B cell (primary cell): ENCODE measurements around the gene ANLN. TPM values are rescaled to one million over a fixed set of nuclear protein-coding genes. Genes with fewer than 3 reads are reported as not detected.

Experiments used
- ATAC-seq: fragments of 200-7000 bp; cut with Tn5 transposase; one replicate; pipeline ENCODE4 v1.10.0; 2021; ENCODE audit warnings: low read depth, mild to moderate bottlenecking, moderate number of reproducible peaks, moderate library complexity
- CTCF ChIA-PET: fragments of 350-600 bp; sonication (Branson Sonifier 250); formaldehyde crosslinking; loops from one replicate; lab custom pipeline; 2021; ENCODE audit warnings: antibody characterized with exemption, inconsistent platforms; lab: Charles Lee
- POLR2A ChIA-PET: fragments of 350-600 bp; sonication (Branson Sonifier 250); formaldehyde crosslinking; loops from one replicate; lab custom pipeline; 2021; ENCODE audit warnings: antibody characterized with exemption; lab: Charles Lee
- DNase-seq: peaks from one replicate; pipeline ENCODE4 v3.0.0; 2013
- H2AFZ ChIP-seq: 2 replicates; pipeline ENCODE4 v1.6.1; 2012; ENCODE audit warnings: mild to moderate bottlenecking, low read depth, low read length; ENCODE audit not compliant: insufficient read depth, poor library complexity, severe bottlenecking
- H3K27ac ChIP-seq, 2 donors: 1 replicate in 1 of 2; 2 replicates in 1 of 2; pipeline ENCODE4 v1.5.1; 2012 to 2013; ENCODE audit warnings: low read length in 2 of 2, mild to moderate bottlenecking in 2 of 2, moderate library complexity in 1 of 2
- H3K27me3 ChIP-seq, 4 experiments: fragments of 200-600 bp in 1 of 4; sonication (generic) in 1 of 4; replicated peaks in 1 of 4; 1 replicate in 2 of 4; 2 replicates in 2 of 4; pipeline versions ENCODE4 v1.6.1 to v1.7.0; 2013 to 2016; ENCODE audit warnings: low read length in 3 of 4, mild to moderate bottlenecking in 2 of 4, mixed read lengths in 1 of 4, moderate library complexity in 1 of 4; ENCODE audit not compliant: insufficient read depth in 4 of 4, control insufficient read depth in 3 of 4; ENCODE audit errors: control extremely low read depth in 1 of 4
- H3K36me3 ChIP-seq, 2 experiments: replicated peaks in 1 of 2; 1 replicate in 1 of 2; 2 replicates in 1 of 2; pipeline versions ENCODE4 v1.6.1 to v1.7.1; 2013; ENCODE audit warnings: low read length in 1 of 2; ENCODE audit not compliant: insufficient read depth in 2 of 2, control insufficient read depth in 1 of 2; ENCODE audit errors: control extremely low read depth in 1 of 2, extremely low read depth in 1 of 2
- H3K4me1 ChIP-seq, 2 donors: fragments of 200-600 bp in 1 of 2; sonication (generic) in 1 of 2; 1 replicate in 1 of 2; 2 replicates in 1 of 2; pipeline versions ENCODE4 v1.5.1 to v1.6.1; 2013 to 2017; ENCODE audit warnings: low read length in 2 of 2; ENCODE audit not compliant: control insufficient read depth in 2 of 2, insufficient read depth in 2 of 2
- H3K4me2 ChIP-seq: replicated peaks from 2 replicates; pipeline ENCODE3; 2012; ENCODE audit warnings: mild to moderate bottlenecking, low read depth, low read length; ENCODE audit not compliant: poor library complexity, severe bottlenecking
- H3K4me3 ChIP-seq, 5 experiments: fragments of 200-600 bp in 1 of 5; sonication (generic) in 1 of 5; 1 replicate in 3 of 5; 2 replicates in 2 of 5; pipeline versions ENCODE4 v1.5.1 to v1.7.0; 2011 to 2016; ENCODE audit warnings: low read length in 4 of 5, mild to moderate bottlenecking in 4 of 5, low read depth in 2 of 5, control low read depth in 1 of 5, moderate library complexity in 1 of 5; ENCODE audit not compliant: insufficient read depth in 1 of 5; ENCODE audit errors: control extremely low read depth in 1 of 5, extremely low read depth in 1 of 5
- H3K79me2 ChIP-seq: fragments of 200-600 bp; sonication (generic); one replicate; pipeline ENCODE4 v1.6.0; 2016; ENCODE audit warnings: low read length; ENCODE audit not compliant: control insufficient read depth, insufficient read depth
- H3K9ac ChIP-seq: fragments of 200-600 bp; sonication (generic); 2 replicates; pipeline ENCODE4 v1.6.1; 2017; ENCODE audit warnings: mild to moderate bottlenecking, low read length, moderate library complexity
- H3K9me3 ChIP-seq, 3 donors: one replicate each; pipeline versions ENCODE4 v1.6.1 to v1.7.1; 2013; ENCODE audit warnings: low read length in 2 of 3; ENCODE audit not compliant: control insufficient read depth in 2 of 3, insufficient read depth in 1 of 3; ENCODE audit errors: control extremely low read depth in 1 of 3
- H4K20me1 ChIP-seq: 2 replicates; pipeline ENCODE4 v1.6.0; 2012; ENCODE audit warnings: mild to moderate bottlenecking, low read length; ENCODE audit not compliant: insufficient read depth, control insufficient read depth, poor library complexity, severe bottlenecking
- H3K27ac Mint-ChIP-seq: one replicate; pipeline ENCODE4 v1.8.0; 2021; ENCODE audit warnings: mixed read lengths
- H3K27me3 Mint-ChIP-seq: one replicate; pipeline ENCODE4 v1.8.0; 2021; ENCODE audit warnings: mixed read lengths
- H3K4me1 Mint-ChIP-seq: one replicate; pipeline ENCODE4 v1.8.0; 2021; ENCODE audit warnings: mixed read lengths
- H3K4me3 Mint-ChIP-seq: one replicate; pipeline ENCODE4 v1.8.0; 2021; ENCODE audit warnings: mixed read lengths
- H3K9me3 Mint-ChIP-seq: one replicate; pipeline ENCODE4 v1.8.0; 2022; ENCODE audit warnings: mixed read lengths; ENCODE audit not compliant: insufficient read depth
- EZH2 ChIP-seq: IDR thresholded peaks from 2 replicates; pipeline ENCODE4 v1.6.1; 2012; ENCODE audit warnings: borderline replicate concordance, low read depth, mild to moderate bottlenecking, moderate library complexity, low read length; ENCODE audit not compliant: insufficient read depth, poor library complexity, severe bottlenecking
- WGBS: methylation state at CpG from one replicate; pipeline ENCODE4 v1.1.5; 2013; ENCODE audit warnings: missing lambda C conversion rate; ENCODE audit not compliant: insufficient coverage; 5-methylcytosine and 5-hydroxymethylcytosine counted together
- intact Hi-C: fragments of 100-400 bp; cut with micrococcal nuclease; formaldehyde crosslinking; loops from one replicate; pipeline ENCODE4 v1.10.0; 2022
- polyA plus RNA-seq: library from polyadenylated mRNA; depleted of rRNA; stranded (reverse); fragments of >200 nt; gene quantifications from 2 replicates; pipeline ENCODE4 v1.2.3, GENCODE V29; 2012
- total RNA-seq, 2 donors: library from RNA; stranded (reverse); fragments of 120-200 nt in 1 of 2; gene quantifications; 1 replicate in 1 of 2; 2 replicates in 1 of 2; pipeline versions ENCODE4 v1.2.3 to v1.2.4, GENCODE V29; 2013 to 2022
- TF ChIP-seq, protein P1 (sequence below): fragments of 200-600 bp; IDR thresholded peaks from one replicate; pipeline ENCODE4 v1.8.0; 2022; ENCODE audit warnings: antibody characterized with exemption, mild to moderate bottlenecking

The ANLN gene
- total and polyA plus RNA-seq, 2 donors (not counting 1 experiment from before 2014, with no cell fraction given), result 0.19 to 0.32 TPM

DNA sequence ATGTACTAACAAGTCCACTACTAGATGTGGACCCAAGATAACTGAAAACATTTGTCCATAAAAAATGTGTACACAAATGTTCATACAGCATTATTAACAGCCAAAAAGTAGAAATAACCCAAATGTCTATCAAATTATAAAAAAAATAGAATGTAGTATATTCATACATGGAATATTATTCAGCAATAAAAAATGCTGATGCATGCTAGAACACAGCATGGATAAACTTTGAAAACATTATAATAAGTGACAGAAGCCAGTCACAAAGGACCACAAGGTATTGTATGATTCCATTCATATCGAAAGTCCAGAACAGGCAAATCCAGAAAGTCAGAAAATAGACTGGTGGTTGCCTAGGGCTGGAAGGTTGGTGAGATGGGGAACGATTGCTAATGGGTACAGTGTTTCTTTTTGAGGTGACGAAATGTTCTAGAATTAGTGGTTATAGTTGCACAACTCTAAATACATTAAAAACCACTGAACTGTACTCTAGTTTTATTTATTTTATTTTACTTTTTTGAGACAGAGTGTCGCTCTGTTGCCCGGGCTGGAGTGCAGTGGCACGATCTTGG is 43.3 kb upstream of the ANLN start:
- CTCF ChIA-PET, result no interaction called here
- no peaks in the 10 kb centered on the region for H3K36me3 ChIP-seq

DNA sequence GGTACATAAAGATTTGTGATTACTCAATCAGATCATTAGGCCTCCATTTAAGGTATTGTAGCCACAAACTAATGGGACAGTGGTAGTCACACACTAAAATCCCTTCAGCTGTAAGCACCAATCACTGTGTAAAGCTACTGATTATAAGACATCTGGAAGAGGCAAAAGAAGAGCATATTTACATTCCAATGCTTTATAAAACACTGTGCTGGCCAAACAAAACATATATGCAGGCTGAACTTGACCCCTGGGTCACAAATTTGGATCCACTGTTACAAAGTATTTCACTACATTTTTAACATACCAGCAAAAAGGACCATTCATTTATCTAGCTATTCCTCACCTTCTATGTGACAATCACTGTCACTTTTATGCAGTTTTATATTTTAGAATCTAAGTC is 41.4 kb upstream of the ANLN start:
- H3K27ac Mint-ChIP-seq, result no peak overlapping the region
- intact Hi-C loops, result no loop called here
- no peak for DNase-seq
- peaks cover 5% of the 10 kb centered on the region for H3K27me3 Mint-ChIP-seq
- no peak overlapping the region for H3K4me3 Mint-ChIP-seq
- no peak for TF ChIP-seq EZH2
- TF ChIP-seq, protein P1, sequence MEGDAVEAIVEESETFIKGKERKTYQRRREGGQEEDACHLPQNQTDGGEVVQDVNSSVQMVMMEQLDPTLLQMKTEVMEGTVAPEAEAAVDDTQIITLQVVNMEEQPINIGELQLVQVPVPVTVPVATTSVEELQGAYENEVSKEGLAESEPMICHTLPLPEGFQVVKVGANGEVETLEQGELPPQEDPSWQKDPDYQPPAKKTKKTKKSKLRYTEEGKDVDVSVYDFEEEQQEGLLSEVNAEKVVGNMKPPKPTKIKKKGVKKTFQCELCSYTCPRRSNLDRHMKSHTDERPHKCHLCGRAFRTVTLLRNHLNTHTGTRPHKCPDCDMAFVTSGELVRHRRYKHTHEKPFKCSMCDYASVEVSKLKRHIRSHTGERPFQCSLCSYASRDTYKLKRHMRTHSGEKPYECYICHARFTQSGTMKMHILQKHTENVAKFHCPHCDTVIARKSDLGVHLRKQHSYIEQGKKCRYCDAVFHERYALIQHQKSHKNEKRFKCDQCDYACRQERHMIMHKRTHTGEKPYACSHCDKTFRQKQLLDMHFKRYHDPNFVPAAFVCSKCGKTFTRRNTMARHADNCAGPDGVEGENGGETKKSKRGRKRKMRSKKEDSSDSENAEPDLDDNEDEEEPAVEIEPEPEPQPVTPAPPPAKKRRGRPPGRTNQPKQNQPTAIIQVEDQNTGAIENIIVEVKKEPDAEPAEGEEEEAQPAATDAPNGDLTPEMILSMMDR, result no peak
- no peaks in the 10 kb centered on the region for H3K9me3 ChIP-seq
- H2AFZ ChIP-seq, result no peak overlapping the region
- no peaks in the 10 kb centered on the region for H3K4me1 ChIP-seq
- H3K27me3 ChIP-seq, result no peaks in the 10 kb centered on the region
- no peaks in the 10 kb centered on the region for H3K4me1 Mint-ChIP-seq
- no peaks in the 10 kb centered on the region for H3K79me2 ChIP-seq
- no peak for ATAC-seq
- H3K4me2 ChIP-seq, result no peak overlapping the region
- H3K27ac ChIP-seq, result no peak overlapping the region
- no peaks in the 10 kb centered on the region for H4K20me1 ChIP-seq
- ChIA-PET POLR2A (no interaction called here), CTCF (no interaction called here)
- H3K9me3 Mint-ChIP-seq, result no peaks in the 10 kb centered on the region
- H3K9ac ChIP-seq, result no peak overlapping the region
- H3K36me3 ChIP-seq, result no peaks in the 10 kb centered on the region
- no peak overlapping the region for H3K4me3 ChIP-seq

More for the DNA sequence above, 43.3 kb upstream of the ANLN start:
- H3K27me3 ChIP-seq, result peaks cover 0 to 2% (median 0%) of the 10 kb centered on the region in 4 experiments
- no peaks in the 10 kb centered on the region for H4K20me1 ChIP-seq
- H3K4me1 Mint-ChIP-seq, result no peaks in the 10 kb centered on the region
- peaks cover 15% of the 10 kb centered on the region for H3K27me3 Mint-ChIP-seq
- no peak overlapping the region for H2AFZ ChIP-seq
- H3K79me2 ChIP-seq, result no peaks in the 10 kb centered on the region
- H3K4me3 Mint-ChIP-seq, result no peak overlapping the region
- no peaks in the 10 kb centered on the region for H3K4me1 ChIP-seq
- ATAC-seq (no peak), DNase-seq (no peak)
- intact Hi-C loops, result no loop called here
- H3K9me3 ChIP-seq, result no peaks in the 10 kb centered on the region
- no peak overlapping the region for H3K27ac ChIP-seq
- H3K27ac Mint-ChIP-seq, result no peak overlapping the region
- TF ChIP-seq, protein P1, result no peak
- TF ChIP-seq EZH2, result no peak
- H3K4me3 ChIP-seq, result no peak overlapping the region
- H3K4me2 ChIP-seq, result no peak overlapping the region
- H3K9me3 Mint-ChIP-seq, result no peaks in the 10 kb centered on the region
- WGBS, result 100% methylated on average over 4 of the region's 6 CpGs
- POLR2A ChIA-PET, result no interaction called here
- no peak overlapping the region for H3K9ac ChIP-seq
